Activated naive CD4-positive, alpha-beta T cell treated with anti-CD3 and anti-CD28 coated beads for 36 hours (primary cell): ENCODE results near the gene COL4A1. TPM values are rescaled to one million over a fixed set of nuclear protein-coding genes. Genes with fewer than 3 reads are reported as not detected.
A peak's percentile ranks its signal among the peaks of the same experiment; 100 is the strongest.

Experiments used
- CTCF ChIA-PET: fragments of 350-600 bp; sonication (Branson Sonifier 250); formaldehyde crosslinking; loops from one replicate; lab custom pipeline; 2021; ENCODE audit warnings: antibody characterized with exemption; lab: Charles Lee
- DNase-seq: peaks from one replicate; pipeline ENCODE4 v3.0.0-alpha.2; 2020
- H3K27ac Mint-ChIP-seq: one replicate; pipeline ENCODE4 v1.8.0; 2021; ENCODE audit warnings: mild to moderate bottlenecking, mixed read lengths
- H3K27me3 Mint-ChIP-seq: one replicate; pipeline ENCODE4 v1.8.0; 2021; ENCODE audit warnings: low read depth, mixed read lengths
- H3K36me3 Mint-ChIP-seq: one replicate; pipeline ENCODE4 v1.8.0; 2021; ENCODE audit warnings: low read depth, mixed read lengths
- H3K4me1 Mint-ChIP-seq: one replicate; pipeline ENCODE4 v1.8.0; 2021; ENCODE audit warnings: low read depth, mixed read lengths
- H3K4me3 Mint-ChIP-seq: one replicate; pipeline ENCODE4 v1.8.0; 2021; ENCODE audit warnings: mild to moderate bottlenecking, moderate library complexity, mixed read lengths
- H3K9me3 Mint-ChIP-seq: one replicate; pipeline ENCODE4 v1.8.0; 2021; ENCODE audit warnings: mixed read lengths
- intact Hi-C: fragments of 100-400 bp; cut with micrococcal nuclease; formaldehyde crosslinking; loops from one replicate; pipeline ENCODE4 v1.15.1; 2023
- total RNA-seq, 2 experiments: library from RNA; stranded (reverse); gene quantifications; one replicate each; pipeline ENCODE4 v1.2.3, GENCODE V29; 2021

Gene COL4A1
- total RNA-seq, 2 experiments from 2014 or later: 0.07 TPM; not detected in 1

DNA sequence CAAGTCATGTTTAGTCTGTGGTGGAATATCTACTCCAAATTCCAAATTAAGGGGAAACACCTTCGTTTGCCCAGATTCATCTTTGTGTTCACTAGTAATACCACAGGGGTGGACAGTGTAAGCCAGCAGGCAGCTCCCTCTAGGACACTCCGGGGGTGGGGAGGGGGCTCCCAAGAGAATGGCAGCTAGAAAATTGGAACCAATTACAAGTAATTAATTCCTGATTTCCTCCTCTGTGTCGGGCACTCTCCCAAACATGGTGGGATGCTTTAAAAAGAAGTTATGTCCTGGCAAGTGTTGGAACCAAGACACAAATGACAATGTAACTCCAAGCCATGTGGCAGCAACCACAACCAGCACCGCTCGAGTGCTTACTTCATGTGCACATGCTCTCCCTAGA lies 5.9 kb downstream of the COL4A1 start:
- H3K4me1 Mint-ChIP-seq: peaks cover 6% of the 10 kb centered on the region
- H3K4me3 Mint-ChIP-seq: no peak overlapping the region
- no peaks in the 10 kb centered on the region for H3K9me3 Mint-ChIP-seq
- no peak overlapping the region for H3K27ac Mint-ChIP-seq
- no peaks in the 10 kb centered on the region for H3K36me3 Mint-ChIP-seq
- CTCF ChIA-PET: no interaction called here
- peaks cover 69% of the 10 kb centered on the region for H3K27me3 Mint-ChIP-seq
- no peak for DNase-seq
- intact Hi-C loops: no loop called here

DNA sequence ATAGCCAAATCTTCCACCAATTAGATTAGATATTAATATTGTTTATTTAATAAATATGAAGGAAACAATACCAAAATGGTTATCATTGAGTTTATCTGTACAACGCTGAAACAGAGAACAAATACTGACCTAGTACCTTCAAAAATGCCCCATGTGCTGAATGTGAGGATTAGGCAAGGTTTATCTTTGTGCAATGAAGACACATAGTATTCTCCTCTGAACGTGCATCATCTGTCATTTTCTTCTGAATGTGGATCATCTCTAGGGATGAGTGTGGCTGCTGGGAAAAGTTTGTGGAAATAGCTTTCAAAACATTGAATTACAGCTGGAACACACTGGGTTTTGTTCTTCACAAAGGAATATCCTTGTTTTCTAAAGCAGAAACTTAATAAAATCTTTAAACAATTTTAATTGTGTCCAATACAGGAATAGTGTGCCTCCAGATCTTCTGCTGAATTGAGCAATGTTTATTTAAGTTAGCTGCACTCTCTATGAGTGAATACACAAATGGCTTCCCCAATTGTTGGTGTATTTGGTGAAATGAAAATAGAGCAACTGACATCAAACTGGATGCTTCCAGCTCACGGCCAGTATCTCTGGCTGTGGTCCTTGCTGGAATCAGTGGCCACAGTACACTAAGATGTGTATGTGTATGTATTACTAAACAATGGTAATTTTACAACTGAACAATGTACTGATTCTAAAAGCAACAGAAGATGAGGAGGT lies 6.7 kb downstream of the COL4A1 start:
- Mint-ChIP-seq H3K4me1 (peaks cover 6% of the 10 kb centered on the region), H3K27ac (no peak overlapping the region), H3K4me3 (no peak overlapping the region), H3K9me3 (no peaks in the 10 kb centered on the region), H3K36me3 (no peaks in the 10 kb centered on the region), H3K27me3 (peaks cover 71% of the 10 kb centered on the region)
- no peak for DNase-seq
- intact Hi-C loops: no loop called here
- CTCF ChIA-PET: interaction anchor here (1.6 to 1.8 kb wide), 2 partner anchors 9 to 111 kb away, joined by 4 to 5 read pairs; no protein-coding TSS in a partner anchor

- Mint-ChIP-seq H3K9me3 (no peaks in the 10 kb centered on the region), H3K4me1 (peaks cover 6% of the 10 kb centered on the region), H3K27ac (no peak overlapping the region), H3K4me3 (no peak overlapping the region), H3K27me3 (peaks cover 68% of the 10 kb centered on the region), H3K36me3 (no peaks in the 10 kb centered on the region)
- intact Hi-C loops: no loop called here
- CTCF ChIA-PET: interaction anchor here (1.3 to 1.8 kb wide), 3 partner anchors 10 to 112 kb away, joined by 3 to 5 read pairs (median 4); no protein-coding TSS in a partner anchor
- no peak for DNase-seq
Observed at GRCh38 chr13:110299283-110299840, 7.6 kb downstream of the COL4A1 start.

DNA sequence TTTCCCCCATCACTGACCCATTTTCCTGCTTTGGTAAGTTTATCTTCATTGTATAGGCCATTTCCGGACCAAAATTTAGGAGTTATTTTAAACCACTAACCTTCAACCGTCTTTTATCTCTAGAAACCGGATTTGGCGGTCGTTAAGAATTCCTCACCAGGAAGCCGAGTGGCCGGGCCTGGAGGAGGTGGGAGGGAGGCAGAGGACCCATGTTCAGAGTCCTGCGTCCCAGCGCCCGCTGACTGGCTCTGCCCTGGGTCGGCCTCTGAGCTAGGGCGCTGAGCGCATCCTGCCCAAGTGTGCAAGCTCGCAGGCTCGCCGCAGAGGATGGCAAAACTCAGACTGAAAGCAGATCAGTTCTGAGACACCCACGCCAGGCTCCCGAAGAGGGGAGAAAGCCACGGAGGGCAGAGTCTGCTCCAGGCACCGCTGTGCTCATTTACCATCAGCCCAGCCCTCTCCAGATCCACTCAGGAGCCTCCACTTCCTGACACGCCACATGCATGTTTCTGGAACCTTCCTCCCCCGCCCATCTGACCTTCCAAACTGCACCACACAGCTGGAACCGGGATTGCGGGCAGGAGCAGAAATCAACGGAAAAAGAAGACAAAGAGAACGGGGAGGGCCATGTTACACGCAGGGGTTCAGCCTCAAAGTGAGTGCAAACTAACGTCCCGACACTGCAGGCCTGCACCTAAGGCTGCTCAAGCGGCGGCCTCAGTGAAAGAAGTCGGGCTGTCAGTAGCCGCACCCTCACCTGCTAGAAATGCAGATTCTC lies 8.3 kb downstream of the COL4A1 start:
- H3K4me1 Mint-ChIP-seq: peaks cover 6% of the 10 kb centered on the region
- H3K27ac Mint-ChIP-seq: no peak overlapping the region
- no peaks in the 10 kb centered on the region for H3K36me3 Mint-ChIP-seq
- no peaks in the 10 kb centered on the region for H3K9me3 Mint-ChIP-seq
- DNase-seq: peak; percentile 56
- CTCF ChIA-PET: interaction anchor here (1.3 to 1.8 kb wide), 3 partner anchors 10 to 112 kb away, joined by 3 to 5 read pairs (median 4); no protein-coding TSS in a partner anchor
- intact Hi-C loops: no loop called here
- H3K4me3 Mint-ChIP-seq: no peak overlapping the region
- peaks cover 68% of the 10 kb centered on the region for H3K27me3 Mint-ChIP-seq

DNA sequence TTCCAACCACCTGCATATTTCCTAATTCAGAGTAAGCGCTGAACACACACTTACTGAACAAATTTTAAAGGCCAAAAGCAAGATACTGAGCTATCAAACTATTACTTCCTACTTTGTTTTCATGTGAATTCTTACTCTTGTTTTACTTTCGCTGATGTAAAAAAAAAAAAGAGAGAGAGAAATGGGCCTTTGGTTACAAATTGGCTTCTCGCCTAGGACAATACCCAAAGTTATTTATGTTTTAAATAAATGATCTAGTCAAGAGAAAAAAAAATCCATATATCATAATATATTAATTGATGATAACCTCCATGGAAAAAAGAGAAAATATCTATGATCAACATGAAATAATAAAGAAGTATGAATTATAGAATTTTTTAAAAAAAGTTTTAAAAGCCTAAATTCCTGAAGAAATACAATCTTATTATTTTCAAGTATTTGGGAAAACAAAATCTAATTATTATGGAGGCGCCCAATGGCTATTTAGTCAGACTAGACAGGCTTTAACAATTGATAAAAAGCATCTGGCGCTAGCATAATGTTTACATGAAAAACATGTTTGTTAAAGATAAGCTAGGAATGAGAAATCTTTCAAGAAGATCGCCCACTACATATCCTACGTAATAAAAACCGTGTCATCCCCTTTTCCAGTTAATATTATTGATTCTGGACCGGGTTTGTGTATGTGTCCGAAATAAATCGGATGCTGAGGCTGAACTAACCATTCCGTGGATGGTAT lies 9.0 kb downstream of the COL4A1 start:
- intact Hi-C loops: no loop called here
- Mint-ChIP-seq H3K4me1 (peaks cover 6% of the 10 kb centered on the region), H3K27ac (no peak overlapping the region), H3K4me3 (no peak overlapping the region), H3K9me3 (no peaks in the 10 kb centered on the region), H3K27me3 (peaks cover 60% of the 10 kb centered on the region), H3K36me3 (no peaks in the 10 kb centered on the region)
- CTCF ChIA-PET: no interaction called here
- DNase-seq: no peak

GRCh38 chr13:110297011-110297410 lies 9.9 kb downstream of the COL4A1 start:
- H3K4me1 Mint-ChIP-seq: peaks cover 6% of the 10 kb centered on the region
- no peak for DNase-seq
- no peaks in the 10 kb centered on the region for H3K9me3 Mint-ChIP-seq
- H3K4me3 Mint-ChIP-seq: no peak overlapping the region
- H3K36me3 Mint-ChIP-seq: no peaks in the 10 kb centered on the region
- peaks cover 55% of the 10 kb centered on the region for H3K27me3 Mint-ChIP-seq
- H3K27ac Mint-ChIP-seq: no peak overlapping the region
- CTCF ChIA-PET: interaction anchor here (0.6 kb wide), 1 partner anchor 624 kb away, joined by 3 read pairs; no protein-coding TSS in a partner anchor
- intact Hi-C loops: no loop called here

GRCh38 chr13:110294622-110295021 lies 12.3 kb downstream of the COL4A1 start:
- H3K4me3 Mint-ChIP-seq: no peak overlapping the region
- no peaks in the 10 kb centered on the region for H3K36me3 Mint-ChIP-seq
- H3K27ac Mint-ChIP-seq: no peak overlapping the region
- CTCF ChIA-PET: no interaction called here
- H3K9me3 Mint-ChIP-seq: no peaks in the 10 kb centered on the region
- peaks cover 38% of the 10 kb centered on the region for H3K27me3 Mint-ChIP-seq
- peaks cover 6% of the 10 kb centered on the region for H3K4me1 Mint-ChIP-seq
- no peak for DNase-seq
- intact Hi-C loops: no loop called here

DNA sequence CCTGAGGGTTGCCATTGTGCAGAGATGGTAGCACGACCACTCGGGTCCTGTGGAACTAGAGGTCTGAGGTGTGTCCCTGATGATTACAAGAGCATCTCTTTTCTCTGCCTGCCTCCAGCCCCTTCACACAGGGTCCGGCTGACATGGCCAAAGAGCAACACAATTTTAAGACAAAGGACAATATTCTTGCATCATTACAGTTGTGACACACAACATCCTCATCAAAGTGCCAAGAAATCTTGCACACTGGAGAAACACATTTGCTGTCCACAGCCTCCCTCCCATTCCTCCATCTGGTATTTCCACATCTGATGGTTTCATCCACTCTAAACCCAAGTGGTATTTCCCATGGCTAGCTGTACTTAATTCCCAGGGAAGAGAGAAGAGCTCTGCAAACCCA lies 12.8 kb downstream of the COL4A1 start:
- DNase-seq: no peak
- no peak overlapping the region for H3K27ac Mint-ChIP-seq
- CTCF ChIA-PET: no interaction called here

DNA sequence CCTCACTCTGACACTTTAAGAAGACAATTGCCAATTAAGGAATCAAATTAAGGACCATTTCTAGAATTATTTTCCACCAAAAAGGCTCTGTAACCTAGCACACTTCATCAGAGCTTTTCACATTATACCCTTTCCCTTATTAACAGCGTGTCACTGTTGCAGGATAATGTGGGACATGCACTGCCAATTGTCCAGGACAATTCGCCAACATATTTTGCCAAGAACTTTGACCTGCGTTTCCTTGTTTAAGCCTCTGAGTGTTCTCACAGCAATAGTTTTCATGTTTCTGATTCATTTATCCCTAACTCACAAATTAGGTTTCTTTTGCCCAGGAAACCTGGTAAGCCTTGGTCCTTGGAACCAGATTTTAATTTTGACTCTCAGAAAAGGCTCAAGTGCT lies 13.3 kb downstream of the COL4A1 start:
- CTCF ChIA-PET: no interaction called here
- peaks cover 32% of the 10 kb centered on the region for H3K27me3 Mint-ChIP-seq
- no peaks in the 10 kb centered on the region for H3K9me3 Mint-ChIP-seq
- H3K4me3 Mint-ChIP-seq: no peak overlapping the region
- H3K4me1 Mint-ChIP-seq: peaks cover 4% of the 10 kb centered on the region
- no peaks in the 10 kb centered on the region for H3K36me3 Mint-ChIP-seq
- no peak overlapping the region for H3K27ac Mint-ChIP-seq
- intact Hi-C loops: no loop called here
- no peak for DNase-seq

More for the DNA sequence above, 12.8 kb downstream of the COL4A1 start:
- no peaks in the 10 kb centered on the region for H3K9me3 Mint-ChIP-seq
- no peak overlapping the region for H3K4me3 Mint-ChIP-seq
- peaks cover 6% of the 10 kb centered on the region for H3K4me1 Mint-ChIP-seq
- intact Hi-C loops: no loop called here
- H3K27me3 Mint-ChIP-seq: peaks cover 35% of the 10 kb centered on the region
- no peaks in the 10 kb centered on the region for H3K36me3 Mint-ChIP-seq

DNA sequence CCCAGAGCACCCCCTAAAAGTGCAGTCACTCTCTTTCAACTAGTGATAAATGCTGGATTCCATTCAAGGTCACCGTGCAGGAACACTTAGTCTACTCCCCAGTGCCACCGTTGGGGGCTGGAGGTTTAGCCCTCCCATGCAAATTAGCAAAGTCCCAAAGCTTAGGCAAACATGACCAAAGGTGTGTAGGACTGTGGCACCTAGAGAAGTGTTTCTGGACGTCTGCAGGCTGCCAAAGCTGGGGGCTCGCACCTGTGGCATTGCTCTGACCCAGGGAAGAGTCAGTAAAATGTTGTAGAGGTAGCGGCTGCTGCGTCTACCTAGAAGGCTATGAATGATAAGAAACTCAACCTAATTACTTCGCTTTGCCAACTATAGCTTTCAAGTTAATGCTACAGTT lies 13.9 kb downstream of the COL4A1 start:
- intact Hi-C loops: no loop called here
- H3K4me1 Mint-ChIP-seq: no peaks in the 10 kb centered on the region
- H3K9me3 Mint-ChIP-seq: no peaks in the 10 kb centered on the region
- peaks cover 27% of the 10 kb centered on the region for H3K27me3 Mint-ChIP-seq
- CTCF ChIA-PET: no interaction called here
- no peak for DNase-seq
- H3K36me3 Mint-ChIP-seq: no peaks in the 10 kb centered on the region
- no peak overlapping the region for H3K27ac Mint-ChIP-seq
- no peak overlapping the region for H3K4me3 Mint-ChIP-seq

GRCh38 chr13:110291286-110291685 lies 15.7 kb downstream of the COL4A1 start:
- Mint-ChIP-seq H3K9me3 (no peaks in the 10 kb centered on the region), H3K27ac (no peak overlapping the region), H3K36me3 (no peaks in the 10 kb centered on the region), H3K4me3 (no peak overlapping the region), H3K4me1 (no peaks in the 10 kb centered on the region), H3K27me3 (peaks cover 18% of the 10 kb centered on the region)
- intact Hi-C loops: no loop called here
- CTCF ChIA-PET: interaction anchor here (1.0 kb wide), 1 partner anchor 17 kb away, joined by 3 read pairs; no protein-coding TSS in a partner anchor
- no peak for DNase-seq

- no peaks in the 10 kb centered on the region for H3K4me1 Mint-ChIP-seq
- H3K9me3 Mint-ChIP-seq: no peaks in the 10 kb centered on the region
- H3K27me3 Mint-ChIP-seq: peaks cover 15% of the 10 kb centered on the region
- no peak for DNase-seq
- intact Hi-C loops: no loop called here
- H3K36me3 Mint-ChIP-seq: no peaks in the 10 kb centered on the region
- H3K27ac Mint-ChIP-seq: no peak overlapping the region
- CTCF ChIA-PET: interaction anchor here (1.0 kb wide), 1 partner anchor 17 kb away, joined by 3 read pairs; no protein-coding TSS in a partner anchor
- H3K4me3 Mint-ChIP-seq: no peak overlapping the region
Observed at GRCh38 chr13:110290826-110291225, 16.1 kb downstream of the COL4A1 start.
